H1 (cell line): ENCODE data around the gene LDB1.

Experiments used
- ATF2 ChIP-seq: IDR thresholded peaks from 2 replicates; pipeline ENCODE4 v1.6.1; 2012; ENCODE audit warnings: low read length, inconsistent platforms
- CREB1 ChIP-seq: IDR thresholded peaks from 2 replicates; pipeline ENCODE4 v1.6.1; 2012; ENCODE audit warnings: inconsistent platforms
- CTCF ChIP-seq, 3 experiments: IDR thresholded peaks; 1 replicate in 2 of 3; 2 replicates in 1 of 3; pipeline versions ENCODE4 v1.5.1 to v1.6.1; 2011; ENCODE audit warnings: low read length in 3 of 3, mild to moderate bottlenecking in 3 of 3, inconsistent platforms in 2 of 3, low read depth in 1 of 3, moderate library complexity in 1 of 3; ENCODE audit not compliant: insufficient read depth in 1 of 3; ENCODE audit errors: control extremely low read depth in 1 of 3
- EZH2 ChIP-seq: fragments of 200-600 bp; sonication (generic); IDR thresholded peaks from 2 replicates; pipeline ENCODE4 v1.7.1; 2012; ENCODE audit warnings: low read depth, mild to moderate bottlenecking, moderate library complexity, low read length, inconsistent platforms; ENCODE audit not compliant: severe bottlenecking
- JUND ChIP-seq: IDR thresholded peaks from 2 replicates; pipeline ENCODE4 v1.6.1; 2011; ENCODE audit warnings: mild to moderate bottlenecking, improper control_type of control experiment, low read length
- MAX ChIP-seq: IDR thresholded peaks from 2 replicates; pipeline ENCODE4 v1.6.1; 2012; ENCODE audit warnings: inconsistent platforms
- POLR2AphosphoS5 ChIP-seq: IDR thresholded peaks from 2 replicates; pipeline ENCODE4 v1.6.1; 2011; ENCODE audit warnings: low read depth, low read length
- SIN3A ChIP-seq, 2 experiments: IDR thresholded peaks in 1 of 2; conservative IDR thresholded peaks in 1 of 2; 2 replicates each; pipeline ENCODE4 v1.6.1; 2011 to 2012; ENCODE audit warnings: low read length in 2 of 2, improper control_type of control experiment in 1 of 2, low read depth in 1 of 2, mild to moderate bottlenecking in 1 of 2

GRCh38 chr10:102064503-102064867 is 55.7 kb downstream of the LDB1 start:
- TF ChIP-seq POLR2AphosphoS5 (no peak), SIN3A (conservative IDR thresholded peaks at IDR 0.05 in 1 of 2, IDR thresholded peaks at IDR 0.05 in 1 of 2; ENCODE audit: low read depth in 1 of 2, low read length in 2 of 2) (no peak), CTCF (IDR thresholded peaks at IDR 0.05; ENCODE audit: control extremely low read depth in 1 of 3, insufficient read depth in 1 of 3, low read depth in 1 of 3, low read length in 3 of 3) (no peak), ATF2 (no peak), EZH2 (no peak), CREB1 (no peak), JUND (no peak), MAX (no peak)
